ENCODE measurements around the gene PARD6G.

- no peak for TF ChIP-seq CTCF (IDR thresholded peaks at IDR 0.05)
- no peak for TF ChIP-seq POLR2A (IDR thresholded peaks at IDR 0.05)
- TF ChIP-seq POLR2AphosphoS5 (IDR thresholded peaks at IDR 0.05): no peak
- TF ChIP-seq EP300 (IDR thresholded peaks at IDR 0.05): no peak
These were observed 63.9 kb downstream of the PARD6G start for GRCh38 chr18:80183273-80184050.

Data from upper lobe of left lung (tissue), 4 donors.